ENCODE results near the gene GALNT14.

Gene GALNT14

DNA sequence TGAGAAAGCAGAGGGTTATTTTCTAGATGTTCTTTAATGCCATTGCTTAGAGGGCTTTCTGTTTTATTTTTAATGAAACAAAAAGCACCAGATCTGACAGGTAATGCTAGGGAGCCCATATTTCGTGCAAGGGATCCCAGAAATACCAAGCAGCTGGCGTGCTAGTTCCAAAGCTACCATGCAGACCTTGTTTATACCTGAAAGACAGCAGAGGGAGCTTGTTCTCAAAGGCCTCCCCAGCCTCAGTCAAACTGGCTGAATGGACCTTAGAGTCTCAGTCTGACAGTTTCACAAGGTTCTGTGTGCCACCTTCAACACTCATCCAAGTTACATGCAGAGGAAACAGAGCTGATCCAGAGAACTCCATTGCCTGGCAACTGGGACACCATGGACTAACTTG is 48.6 kb downstream of the GALNT14 start:
- no peak overlapping the region for H3K4me3 ChIP-seq (ENCODE audit: low read depth, low read length)

DNA sequence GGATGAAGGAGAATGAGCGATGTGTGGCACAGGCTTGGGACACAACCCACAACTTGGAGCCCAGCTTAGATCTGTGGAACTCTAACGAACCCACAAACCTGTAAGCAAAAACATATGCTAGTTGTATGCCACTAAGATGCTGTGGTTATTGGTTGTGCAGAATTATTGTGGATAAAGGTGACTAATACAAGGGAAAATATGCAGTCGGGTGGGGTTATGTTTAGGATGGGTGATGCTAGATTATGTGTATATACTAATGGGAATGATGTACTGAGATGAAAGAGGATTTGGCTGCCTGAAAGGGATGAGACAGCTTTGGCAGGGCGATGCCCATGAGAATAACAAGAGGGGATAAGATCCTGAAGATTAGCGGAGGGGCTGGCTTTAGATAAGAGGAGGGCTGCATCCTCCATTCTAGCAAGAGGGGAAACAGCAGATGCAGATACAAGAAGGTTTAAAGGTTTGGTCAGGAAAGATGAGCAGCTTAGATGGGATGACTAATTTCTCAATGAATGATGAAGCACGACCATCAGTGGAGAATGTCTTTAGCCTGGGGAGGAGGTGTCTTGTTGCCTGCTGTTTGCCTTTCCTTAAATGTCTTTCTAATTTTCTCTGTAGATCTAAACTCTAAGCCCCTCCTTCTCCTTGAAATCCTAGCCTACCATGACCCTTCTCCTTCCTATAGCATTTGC is 49.6 kb downstream of the GALNT14 start:
- no peak overlapping the region for H3K4me3 ChIP-seq (ENCODE audit: low read depth, low read length)

DNA sequence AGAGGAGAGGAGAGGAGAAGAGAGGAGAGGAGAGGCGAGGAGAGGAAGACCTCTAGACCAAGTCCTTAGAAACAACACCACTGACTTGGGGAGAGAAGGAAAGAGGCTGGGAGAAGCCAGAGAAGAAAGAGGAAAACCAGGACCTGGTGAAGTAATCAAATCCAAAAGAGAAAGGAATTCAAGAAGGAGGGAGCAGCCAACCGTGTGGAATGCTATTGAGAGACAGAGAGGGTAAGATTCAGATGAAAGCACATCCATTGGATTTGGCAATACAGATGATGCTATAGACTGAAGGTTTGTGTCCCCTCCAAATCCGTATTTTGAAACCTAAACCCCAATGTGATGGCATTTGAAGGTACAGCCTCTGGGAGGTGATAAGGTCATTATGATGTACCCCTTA is 50.7 kb downstream of the GALNT14 start:
- no peak overlapping the region for H3K4me3 ChIP-seq (ENCODE audit: low read depth, low read length)

DNA sequence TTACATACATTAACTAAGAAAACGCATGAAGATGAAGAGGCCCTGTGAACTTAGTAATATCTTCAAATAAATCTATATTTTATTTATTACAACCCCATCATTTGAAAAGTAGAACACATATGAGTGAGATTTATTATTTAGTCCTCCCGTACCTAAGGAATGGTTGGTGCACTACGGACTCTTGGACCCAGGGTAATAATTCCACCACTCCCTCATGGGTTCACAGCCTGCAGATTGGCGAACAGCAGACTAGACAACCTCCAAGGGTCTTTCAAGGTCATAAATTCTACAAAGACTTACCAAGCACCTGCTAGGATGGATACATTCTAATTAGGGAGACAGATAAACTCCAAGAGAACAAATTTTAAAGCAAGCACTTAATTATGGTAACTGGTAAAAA is 51.6 kb downstream of the GALNT14 start:
- no peak overlapping the region for H3K4me3 ChIP-seq (ENCODE audit: low read depth, low read length)

DNA sequence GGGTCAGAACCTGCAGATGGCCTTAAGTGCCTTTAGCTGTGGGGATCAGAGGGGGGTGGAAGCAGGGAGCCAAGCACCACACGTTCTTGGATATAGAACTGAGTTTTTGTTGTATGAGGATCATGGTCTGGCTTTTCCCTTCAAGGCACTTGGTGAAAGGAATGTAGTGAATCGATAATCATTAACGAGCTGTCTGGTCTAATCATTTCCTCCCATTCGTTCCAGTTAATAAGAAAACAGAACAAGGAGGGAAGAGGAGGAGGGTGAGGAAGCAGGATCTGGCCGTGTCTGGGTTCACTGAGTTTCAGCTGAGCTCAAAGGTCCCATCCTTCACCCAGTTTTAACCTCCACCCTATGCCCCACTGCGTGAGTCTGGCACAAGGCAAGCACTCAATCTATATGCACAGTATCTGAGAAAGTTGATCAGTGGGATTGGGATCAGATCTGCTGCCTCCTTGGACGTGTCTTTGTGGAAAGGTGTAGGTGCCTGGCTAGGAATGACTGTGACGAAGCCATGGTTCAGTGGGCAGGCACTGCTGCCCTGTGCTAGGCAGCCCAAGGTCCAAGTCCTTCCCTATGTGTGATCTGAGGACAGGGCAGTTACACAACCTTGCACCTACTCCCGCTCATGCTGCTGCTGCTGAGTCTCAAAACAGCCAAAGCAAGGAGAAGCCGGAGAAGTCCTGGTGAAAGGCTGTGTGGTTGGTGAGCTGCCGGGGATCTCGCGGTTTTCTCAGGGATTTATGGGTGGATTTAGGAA is 54.8 kb downstream of the GALNT14 start:
- H3K4me3 ChIP-seq (ENCODE audit: low read depth, low read length) = no peak overlapping the region

DNA sequence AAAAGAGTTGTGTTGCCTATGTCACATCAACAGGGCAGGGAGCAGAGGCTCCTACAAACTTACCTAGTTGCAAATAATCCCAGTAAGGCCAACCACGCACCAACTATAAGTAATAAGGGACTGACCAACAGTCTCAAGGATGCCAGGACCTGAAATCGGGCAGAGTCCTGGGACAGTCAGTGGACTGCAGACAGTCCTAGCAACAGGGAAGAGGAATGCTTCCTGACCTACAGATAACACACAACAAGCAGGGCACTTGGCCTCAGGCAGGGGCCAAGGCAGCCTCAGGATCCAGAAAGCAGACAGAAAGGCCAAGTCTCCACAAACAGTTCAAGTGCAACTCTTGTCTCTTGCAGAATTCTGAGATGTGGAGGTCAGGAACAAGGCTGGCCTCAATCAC is 56.2 kb downstream of the GALNT14 start:
- no peak overlapping the region for H3K4me3 ChIP-seq (ENCODE audit: low read depth, low read length)

DNA sequence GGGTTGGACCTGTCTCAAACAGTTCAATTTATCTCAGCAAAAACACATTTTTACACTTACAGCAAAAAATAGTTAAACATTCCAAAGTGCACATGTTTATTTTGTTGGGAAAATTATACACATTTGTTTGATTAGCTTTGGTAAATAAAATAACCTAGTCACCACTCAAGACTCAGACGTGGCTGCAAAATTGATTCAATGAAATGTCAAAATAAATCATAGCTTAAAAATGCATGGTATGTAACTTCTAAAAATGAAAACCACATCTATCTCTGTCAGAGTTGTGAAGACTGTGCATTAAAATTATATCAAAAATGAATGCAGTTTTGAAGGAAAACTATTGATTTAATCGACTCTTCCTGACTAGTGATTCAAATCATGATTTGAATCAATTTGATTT is 56.7 kb downstream of the GALNT14 start:
- H3K4me3 ChIP-seq (ENCODE audit: low read depth, low read length) = no peak overlapping the region

DNA sequence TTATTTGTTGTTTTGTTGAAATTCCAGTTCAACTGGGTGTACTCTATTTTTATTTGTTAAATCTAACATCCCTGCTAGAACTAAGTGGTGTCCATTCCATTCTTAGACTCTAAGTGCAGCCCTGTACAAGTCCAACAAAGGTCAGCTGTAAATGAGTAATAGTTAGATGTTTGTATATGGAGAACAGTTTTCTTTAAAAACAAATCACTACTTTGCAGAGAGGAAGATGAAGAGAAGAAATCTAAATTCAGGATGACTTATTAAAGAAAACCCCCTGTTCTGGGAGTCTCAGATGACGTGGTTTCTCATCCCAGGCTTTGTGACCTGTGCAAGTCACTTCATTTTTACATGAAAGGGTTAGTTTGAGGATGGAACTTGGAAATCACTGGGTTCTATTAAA is 57.9 kb downstream of the GALNT14 start:
- no peak overlapping the region for H3K4me3 ChIP-seq (ENCODE audit: low read depth, low read length)

DNA sequence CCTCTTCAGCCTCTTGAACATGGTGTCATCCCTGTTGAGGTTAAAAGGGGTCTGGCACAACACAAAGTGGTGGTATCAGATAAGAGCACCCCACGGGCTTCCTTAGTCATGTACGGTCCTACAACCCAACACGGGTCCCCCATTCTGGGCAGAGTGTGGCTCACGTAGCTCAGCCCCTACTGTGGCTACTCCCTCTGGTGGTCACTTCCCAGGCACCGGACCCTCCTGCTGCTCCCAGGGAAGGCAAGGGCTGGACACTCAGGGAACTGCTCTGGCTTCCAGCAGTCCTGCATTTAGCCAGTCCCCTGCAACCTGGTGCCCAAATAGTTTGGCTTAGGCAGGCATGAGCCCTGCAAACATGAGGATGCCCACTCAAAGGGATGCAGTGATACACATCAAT is 58.6 kb downstream of the GALNT14 start:
- no peak overlapping the region for H3K4me3 ChIP-seq (ENCODE audit: low read depth, low read length)

DNA sequence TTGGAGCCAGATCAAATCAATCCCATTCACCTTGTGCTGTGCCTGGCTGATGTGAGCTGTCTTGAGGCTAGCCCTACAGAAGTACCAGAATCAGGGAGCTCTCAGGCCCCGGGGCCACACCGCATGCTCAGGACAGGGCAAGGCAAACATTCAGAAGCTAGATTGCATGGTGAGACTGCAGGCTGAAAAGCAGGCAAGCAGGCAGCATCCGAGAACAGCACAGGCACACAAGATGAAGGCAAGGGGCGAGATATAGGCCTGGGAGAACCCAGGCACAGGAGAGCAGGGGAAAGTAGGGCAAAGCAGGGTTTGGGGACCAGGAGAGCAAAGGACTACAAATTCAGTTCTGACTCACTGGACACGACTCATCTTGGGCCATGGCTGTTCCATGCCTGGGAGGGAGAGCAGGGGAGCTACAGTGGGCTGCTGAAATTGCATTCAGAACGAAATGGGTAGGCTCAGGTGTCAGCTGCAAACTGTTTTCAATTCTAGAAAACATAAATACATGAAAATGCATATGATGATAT is 59.6 kb downstream of the GALNT14 start:
- no peak overlapping the region for H3K4me3 ChIP-seq (ENCODE audit: low read depth, low read length)

DNA sequence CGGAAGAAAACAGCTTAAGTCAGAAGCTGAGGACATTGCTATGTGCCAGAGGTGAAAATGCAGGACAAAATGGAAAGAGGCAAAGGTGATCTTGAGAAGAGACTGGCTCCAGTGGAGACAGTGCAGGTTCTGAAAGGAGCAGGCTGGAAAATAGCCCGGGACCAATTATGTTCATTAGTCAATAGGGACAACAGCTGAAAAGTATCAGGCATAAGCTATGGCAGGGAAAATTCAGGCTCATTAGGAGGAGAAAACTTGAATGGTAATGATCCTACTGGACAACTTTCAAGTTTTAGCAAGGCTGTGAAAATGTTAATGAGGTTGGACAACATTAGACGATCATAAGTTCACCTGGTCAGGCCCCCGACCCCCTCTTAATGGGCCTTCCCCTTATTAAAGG is 60.2 kb downstream of the GALNT14 start:
- no peak overlapping the region for H3K4me3 ChIP-seq (ENCODE audit: low read depth, low read length)

DNA sequence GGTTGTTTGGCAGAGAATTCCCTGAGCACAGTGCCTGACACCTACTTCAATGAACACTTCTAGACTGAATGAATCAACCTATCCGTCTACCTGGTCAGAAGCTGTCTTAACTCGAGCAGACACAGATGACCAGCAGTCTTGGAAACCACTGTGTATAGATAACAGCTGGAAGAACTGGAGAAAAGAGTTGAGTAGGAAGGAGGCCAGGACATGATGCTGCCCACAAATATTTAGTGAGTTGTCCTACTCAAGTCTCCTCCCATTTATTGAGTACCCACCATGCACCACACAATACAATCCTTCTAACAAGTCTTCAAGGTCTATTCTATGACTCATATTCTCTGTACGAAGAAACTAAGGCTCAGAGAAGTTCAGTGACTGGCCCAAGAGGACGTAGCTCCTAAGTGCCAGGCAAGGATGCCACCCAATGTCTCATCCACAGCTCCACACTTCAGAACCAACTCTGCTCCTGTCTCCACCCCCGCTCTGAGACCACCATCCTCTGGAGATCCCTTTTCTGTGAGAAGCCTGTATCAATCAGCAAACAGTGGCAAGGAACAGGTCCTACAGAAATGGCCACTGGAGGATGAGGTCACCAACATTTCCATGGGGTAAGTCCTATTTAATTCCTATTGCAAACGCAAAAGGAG is 62.2 kb downstream of the GALNT14 start:
- no peak overlapping the region for H3K4me3 ChIP-seq (ENCODE audit: low read depth, low read length)

DNA sequence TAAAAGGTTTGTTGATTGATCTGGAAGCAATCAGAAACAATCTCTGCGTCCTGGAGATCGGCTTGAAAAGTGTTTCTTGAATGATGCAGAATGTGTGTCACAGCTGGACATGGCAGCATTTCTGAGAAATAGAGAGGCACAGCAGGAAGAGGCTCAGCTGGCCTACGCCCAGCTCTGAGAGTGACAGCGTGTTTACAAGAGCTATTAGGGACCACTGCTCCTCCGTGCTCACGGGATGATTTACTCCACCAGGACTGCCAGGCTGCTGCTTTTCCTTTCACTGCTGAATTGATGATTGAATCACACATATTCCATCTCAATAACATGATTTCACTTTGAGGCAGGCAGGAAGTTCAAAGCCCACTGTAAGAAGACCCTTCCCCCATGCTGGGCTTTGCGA is 62.8 kb downstream of the GALNT14 start:
- no peak overlapping the region for H3K4me3 ChIP-seq (ENCODE audit: low read depth, low read length)

DNA sequence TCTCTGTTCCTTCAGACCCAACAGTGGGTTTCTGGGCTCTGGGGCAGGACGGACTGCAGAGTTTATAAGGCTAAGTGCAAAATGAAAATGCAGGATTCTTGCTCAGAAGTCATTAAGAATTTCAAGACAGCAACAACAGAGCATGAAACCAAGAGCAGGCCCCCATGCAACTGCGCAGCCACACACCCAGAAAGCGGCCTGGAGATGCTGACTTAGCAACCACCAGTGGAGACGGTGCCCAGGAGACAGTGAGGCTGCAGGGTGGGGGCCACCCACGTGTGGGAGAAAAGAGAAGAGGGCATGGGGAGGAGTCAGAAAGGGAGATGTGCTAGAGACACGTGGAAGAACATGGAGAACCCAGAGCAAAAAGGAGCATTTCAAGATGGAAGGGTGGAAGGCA is 66.5 kb downstream of the GALNT14 start:
- no peak overlapping the region for H3K4me3 ChIP-seq (ENCODE audit: low read depth, low read length)

DNA sequence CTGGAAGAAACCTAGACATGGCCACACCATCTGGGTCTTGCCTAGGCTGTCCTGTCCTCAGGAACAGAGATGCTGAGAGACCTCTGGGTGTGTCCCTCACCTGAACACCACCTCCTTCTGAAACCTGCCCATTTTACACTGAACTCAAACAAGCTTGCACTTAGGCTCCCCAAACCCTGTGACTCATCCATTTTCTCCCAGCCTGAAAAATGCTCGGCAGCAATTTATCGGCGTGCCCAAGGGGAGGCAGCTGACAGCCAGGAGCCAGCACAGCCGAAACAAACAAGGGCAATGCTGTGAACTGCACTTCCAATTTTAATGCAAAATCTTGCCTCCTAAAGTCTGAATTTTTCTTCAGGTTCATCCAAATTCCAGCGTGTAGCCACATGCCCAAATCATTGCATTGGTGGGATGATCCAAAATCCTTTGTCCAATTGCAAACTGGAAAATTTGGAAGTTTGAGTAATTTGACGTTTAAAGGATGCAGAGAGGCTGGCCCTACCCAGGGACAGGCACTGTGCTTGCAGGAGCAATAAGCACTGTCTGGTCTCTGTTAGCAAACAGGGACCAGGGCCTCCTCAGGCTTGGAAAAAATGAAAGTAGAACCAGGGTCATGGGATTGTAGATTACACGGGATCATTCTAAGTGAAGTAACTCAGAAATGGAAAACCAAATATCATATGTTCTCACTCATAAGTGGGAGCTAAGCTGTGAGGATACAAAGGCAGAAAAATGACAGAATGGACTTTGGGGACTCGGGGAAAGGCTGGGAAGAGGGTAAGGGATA is 67.7 kb downstream of the GALNT14 start:
- no peak overlapping the region for H3K4me3 ChIP-seq (ENCODE audit: low read depth, low read length)

DNA sequence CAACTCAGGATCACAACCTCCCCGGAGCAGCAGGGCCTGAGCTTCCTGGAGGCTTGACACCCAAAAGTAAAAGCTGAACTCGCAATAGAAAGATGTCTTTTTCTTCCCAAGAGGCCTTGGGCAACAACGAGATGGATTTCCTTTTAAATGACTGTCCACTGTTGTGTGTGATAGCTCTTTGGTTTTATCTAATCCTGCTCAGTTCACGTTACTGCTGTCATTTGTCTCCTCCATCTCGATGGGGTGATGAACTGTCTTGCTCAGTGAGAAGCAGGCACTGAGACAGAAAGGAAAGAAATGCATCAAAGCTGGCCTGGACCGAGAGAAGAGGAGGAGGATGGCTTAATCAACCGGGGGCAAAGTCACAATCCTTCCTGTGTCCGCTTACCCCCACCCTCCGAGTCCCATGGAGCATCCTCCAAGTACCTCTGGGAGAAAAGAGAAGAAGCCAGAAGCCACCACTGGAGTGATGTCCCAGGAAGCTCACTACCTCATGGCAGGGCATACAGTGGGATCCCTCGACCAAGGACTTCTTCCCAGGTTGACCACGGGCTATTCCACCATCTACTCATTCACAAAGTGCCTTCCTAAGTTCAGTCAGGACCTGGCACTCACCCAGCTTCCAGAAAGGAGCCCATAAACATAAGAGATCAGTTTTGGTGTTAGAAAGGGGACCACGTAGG is 68.5 kb downstream of the GALNT14 start:
- no peak overlapping the region for H3K4me3 ChIP-seq (ENCODE audit: low read depth, low read length)

DNA sequence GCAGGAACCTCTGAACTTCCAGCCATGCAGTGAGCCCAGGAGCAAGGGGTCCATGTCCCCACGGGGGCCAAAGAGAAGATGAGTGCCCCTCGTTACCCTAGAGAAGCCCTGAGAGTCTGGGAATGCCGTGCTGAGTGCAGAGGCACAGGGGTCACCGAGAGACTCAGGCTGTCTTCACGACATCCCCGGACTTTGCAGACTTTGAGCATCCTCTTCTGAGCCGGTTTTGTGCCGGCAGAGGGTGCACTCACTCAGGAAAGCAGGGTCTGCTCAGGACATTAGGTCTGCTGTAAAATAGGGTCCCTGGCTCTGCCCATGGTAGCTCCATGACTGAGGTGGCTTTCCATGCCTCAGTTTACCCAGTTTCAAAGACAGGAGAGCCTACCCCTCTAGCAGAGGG is 71.0 kb downstream of the GALNT14 start:
- H3K4me3 ChIP-seq (ENCODE audit: low read depth, low read length) = no peak overlapping the region

DNA sequence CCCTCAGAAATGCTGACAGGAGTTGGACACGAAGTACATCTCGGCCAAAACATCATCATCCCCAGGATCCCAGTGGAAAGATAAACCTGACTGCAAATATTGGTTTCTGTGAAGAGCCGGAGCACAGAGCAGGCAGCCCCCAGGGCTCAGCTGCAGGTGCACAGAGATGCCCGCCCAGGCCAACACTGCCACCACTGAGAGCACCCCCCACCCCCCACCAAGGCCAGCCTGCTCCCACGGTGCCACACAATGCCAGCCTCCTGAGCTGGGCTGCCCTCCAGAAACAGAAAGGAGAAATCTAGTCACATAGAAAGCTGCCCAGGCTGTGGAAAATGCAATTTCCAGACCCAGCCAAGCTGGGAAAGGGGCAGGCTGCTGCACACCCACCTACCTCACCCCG is 71.7 kb downstream of the GALNT14 start:
- H3K4me3 ChIP-seq (ENCODE audit: low read depth, low read length) = no peak overlapping the region

DNA sequence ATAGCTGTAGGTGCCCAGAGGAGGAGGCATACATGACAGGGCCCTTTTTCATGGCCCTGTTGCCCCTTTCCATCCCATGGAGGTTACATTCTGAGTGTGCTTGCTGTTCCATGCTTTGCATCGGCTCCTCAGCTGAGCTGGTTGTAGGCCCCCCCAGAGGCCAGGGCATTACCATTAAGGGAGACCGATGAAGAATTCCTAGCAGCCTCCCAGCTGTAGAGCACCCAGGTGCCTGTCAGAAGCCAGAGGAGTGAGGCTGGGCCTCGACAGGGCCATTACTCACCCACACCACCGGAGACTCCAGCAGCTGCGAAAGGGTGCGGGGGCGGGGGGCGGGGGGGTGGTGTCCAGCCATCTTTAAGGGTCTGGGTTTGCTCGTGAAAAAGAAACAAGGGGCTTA is 72.2 kb downstream of the GALNT14 start:
- H3K4me3 ChIP-seq (ENCODE audit: low read depth, low read length) = no peak overlapping the region

DNA sequence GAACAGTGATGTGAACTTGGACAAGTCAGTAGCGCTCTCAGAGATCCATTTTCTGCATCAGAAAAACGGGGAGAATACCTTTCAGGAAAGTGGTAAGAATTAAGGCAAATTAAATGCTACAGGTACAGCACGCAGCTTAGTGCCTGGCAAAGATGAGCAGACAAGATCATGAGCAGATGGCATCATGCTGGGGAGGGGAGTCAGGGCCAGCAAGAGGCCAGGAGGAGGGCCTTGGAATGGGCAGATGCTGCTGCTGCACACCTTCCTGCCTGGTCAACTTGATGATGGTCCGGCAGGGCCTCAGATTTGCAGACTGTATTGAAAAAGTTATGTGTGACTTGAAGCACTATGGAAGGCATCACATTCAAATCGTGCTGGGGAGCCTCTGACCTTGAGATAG is 72.9 kb downstream of the GALNT14 start:
- no peak overlapping the region for H3K4me3 ChIP-seq (ENCODE audit: low read depth, low read length)

DNA sequence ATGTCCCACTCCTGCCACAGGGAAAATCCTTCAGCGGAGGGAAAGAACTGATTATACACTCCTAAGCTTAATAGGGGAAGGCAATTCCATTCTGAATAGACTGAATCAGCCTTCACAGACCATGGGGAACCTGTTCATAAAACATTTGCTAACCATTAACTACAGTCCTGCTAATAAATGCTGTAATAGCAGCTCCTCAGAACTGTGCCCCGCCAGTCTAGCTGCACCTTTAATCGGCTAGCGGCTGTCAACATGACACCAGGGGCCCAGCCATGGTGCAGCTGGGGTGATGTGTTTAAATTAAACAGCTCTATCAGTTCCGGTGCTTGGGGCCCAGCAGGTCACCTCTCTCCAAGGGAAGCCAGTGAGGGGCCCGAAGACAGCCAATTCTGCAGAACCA is 77.8 kb downstream of the GALNT14 start:
- no peak overlapping the region for H3K4me3 ChIP-seq (ENCODE audit: low read depth, low read length)
